KG1 (cell line): Measurements from ENCODE around the gene C1QA.
"Not testable (repeated sequence)": the region's sequence is repeated elsewhere in the genome, so short reads cannot be mapped to it uniquely, and the experiment has no call there.

Experiments
- DNase-seq: peaks from one replicate; lab custom pipeline; 2025; lab: John Stamatoyannopoulos, UW

C1QA gene

GRCh38 chr1:22641247-22641646 lies 4.8 kb downstream of the C1QA start:
- DNase-seq = no peak

DNA sequence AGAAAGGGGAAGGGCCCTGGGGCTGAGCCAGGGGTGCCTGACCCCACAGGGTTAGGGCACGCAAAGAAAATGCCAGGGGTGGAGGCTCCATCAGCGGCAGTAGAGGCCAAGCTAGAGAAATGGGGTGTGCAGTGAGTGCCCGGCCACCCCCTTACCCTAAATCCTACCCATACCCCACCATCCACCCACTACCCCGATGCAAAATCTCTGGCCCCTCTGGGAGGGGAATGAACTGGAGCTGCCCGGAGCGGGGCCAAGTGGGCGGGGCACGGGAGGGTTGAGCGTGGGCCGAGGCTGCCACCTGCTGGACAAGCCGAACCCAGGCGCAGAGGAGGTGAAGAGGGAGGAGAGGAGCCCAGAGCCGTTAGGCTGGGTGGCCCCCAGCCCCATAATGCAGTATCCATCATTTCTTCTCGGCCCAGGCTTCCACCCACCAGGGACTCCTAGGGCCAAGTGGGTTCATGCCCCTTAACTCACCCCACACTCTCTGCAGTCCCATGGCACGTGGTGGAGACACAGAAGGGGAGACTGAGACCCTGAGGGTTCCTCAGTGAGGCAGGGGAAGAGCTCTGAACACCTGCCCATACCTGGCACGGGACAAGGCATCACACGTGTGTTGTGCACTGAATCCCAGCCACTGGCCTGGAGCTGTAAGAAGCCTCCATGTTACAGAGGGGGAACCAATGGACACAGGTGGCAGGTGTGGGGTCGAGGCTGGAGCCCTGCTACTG lies 5.6 kb downstream of the C1QA start:
- no peak for DNase-seq

DNA sequence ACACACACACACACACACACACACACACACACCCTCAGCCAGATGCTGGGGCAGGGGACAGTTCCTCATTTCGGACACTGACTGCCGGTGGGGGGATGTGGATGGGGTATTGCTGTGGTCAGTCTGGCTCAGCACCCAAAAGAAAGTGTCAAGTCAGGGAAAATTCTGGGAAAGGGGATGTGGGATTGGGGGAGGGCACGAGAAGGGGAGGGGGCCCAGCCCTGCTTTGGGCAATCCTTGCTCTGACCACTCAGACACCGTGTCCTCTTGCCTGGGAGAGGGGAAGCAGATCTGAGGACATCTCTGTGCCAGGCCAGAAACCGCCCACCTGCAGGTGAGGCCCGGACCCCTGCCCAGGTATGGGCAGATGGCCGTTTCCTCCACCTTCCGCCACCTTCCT lies 7.0 kb downstream of the C1QA start, which contains the start of gene C1QC:
TSS of gene C1QC (plus strand) at position 253 of the 400 bp plus-strand sequence. CDS start 391 bp downstream, outside the sequence.
- DNase-seq = no peak

DNA sequence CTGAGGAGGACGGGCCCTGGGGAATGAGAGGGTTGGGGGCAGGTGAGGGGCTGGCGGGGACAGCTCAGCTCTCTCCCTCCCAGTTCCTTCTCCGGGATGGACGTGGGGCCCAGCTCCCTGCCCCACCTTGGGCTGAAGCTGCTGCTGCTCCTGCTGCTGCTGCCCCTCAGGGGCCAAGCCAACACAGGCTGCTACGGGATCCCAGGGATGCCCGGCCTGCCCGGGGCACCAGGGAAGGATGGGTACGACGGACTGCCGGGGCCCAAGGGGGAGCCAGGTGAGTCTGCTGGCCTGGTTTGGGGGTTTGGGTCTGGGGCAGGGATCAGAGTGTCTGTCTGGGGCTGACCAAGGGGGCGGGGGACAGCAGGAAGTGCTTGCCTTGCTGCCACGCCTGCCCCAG lies 7.5 kb downstream of the C1QA start:
- DNase-seq = no peak

DNA sequence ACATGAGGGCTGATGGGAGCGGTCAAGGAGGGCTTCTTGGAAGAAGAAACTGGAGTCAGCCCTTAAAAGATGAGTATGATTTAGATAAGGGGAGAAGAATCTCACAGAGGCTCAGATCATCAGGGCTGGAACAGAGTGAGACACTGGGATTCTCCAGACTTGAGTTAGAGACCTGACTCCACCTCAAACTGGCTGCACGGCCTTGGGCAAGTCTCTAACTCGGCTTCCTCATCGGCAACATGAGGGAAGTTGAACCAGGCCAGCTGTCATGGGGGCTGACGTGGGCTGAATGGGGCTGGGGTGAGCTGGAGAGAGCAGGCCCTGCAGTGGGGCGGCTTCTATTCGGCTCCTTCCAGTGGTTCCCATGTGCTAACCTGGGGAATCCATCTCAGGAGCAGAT lies 9.5 kb downstream of the C1QA start:
- no peak for DNase-seq

DNA sequence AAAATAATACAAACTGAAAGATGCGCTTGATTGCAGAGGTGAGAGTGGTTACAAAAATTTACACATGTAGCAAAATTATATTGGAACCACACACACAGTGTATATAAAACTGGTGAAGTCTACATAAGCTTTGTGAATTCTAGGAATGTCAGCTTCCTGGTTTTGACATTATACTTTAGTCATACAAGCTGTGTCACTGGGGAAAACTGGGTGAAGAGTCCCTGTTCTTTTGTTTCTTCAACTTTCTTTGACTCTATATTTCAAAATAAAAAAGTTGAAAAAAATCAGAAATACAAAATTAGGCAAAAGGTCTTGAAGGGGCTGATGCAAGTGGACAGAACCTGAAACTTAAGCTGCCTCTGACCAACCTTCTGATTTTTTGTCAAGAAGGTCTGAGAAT lies 10.0 kb downstream of the C1QA start:
- no peak for DNase-seq

DNA sequence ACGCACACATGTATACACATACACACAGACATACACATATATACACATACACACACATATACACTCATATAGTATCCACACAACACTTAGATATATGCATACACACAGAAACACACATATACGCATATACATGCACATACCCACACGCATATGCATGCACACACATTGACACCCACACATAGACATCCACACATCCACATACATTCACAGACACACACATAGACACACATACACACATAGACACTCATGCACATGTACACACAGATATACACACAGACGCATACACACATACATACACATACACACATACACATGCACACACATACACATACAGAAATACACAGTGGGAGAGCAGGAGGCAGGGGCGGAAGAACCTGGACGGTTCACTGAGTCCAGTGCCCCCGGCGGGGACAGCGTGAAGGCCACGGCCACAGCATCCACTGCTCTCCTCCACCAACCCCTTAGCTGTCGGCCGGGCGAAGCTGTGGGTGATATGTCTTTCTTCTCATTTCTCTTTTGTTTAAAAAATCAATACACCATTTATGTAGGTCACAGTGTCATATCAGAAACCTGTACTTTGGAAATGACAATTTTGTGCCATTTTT lies 13.8 kb downstream of the C1QA start:
- DNase-seq = no peak

DNA sequence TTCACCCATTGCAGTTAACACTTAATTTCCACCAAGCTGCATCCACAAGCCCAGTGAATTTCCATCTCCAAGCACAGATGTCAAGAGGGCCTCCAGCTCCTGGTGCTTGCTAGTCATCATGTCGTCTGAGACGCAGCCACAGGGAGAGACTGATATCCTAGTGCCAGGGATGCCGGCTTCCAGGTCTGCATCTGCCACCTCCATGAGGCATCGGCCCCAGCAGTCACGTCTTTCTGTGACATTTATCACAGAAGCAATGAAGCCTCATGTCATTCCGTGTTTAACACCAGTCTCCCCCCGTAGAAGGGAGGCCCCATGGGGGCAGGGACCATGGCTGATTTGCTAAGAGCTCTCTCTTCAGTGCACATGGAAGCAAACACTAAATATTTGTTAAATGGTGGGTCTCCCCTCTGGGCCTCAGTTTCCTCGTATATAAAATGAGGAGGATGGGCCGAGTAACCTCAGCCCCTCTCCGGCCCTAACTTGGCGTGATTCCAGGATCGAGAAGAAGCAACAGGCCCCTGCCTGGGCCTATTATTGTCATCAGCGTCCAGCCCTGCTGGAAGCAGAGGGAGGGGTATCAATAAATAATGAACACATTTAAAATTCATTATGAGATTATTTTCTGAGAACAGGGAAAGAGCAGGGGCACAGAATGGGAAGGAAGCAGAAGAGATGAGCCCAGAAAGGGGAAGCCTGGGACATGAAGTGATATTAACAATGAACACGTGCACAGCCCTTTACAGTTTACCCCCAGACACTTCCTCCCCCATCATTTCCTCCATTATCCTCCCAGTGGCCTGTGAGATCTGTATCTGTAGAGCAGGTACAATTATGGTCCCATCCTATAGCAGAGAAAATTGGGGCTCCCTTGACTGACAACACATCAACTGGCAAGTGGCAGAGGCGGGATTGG lies 15.8 kb downstream of the C1QA start:
- no peak for DNase-seq

DNA sequence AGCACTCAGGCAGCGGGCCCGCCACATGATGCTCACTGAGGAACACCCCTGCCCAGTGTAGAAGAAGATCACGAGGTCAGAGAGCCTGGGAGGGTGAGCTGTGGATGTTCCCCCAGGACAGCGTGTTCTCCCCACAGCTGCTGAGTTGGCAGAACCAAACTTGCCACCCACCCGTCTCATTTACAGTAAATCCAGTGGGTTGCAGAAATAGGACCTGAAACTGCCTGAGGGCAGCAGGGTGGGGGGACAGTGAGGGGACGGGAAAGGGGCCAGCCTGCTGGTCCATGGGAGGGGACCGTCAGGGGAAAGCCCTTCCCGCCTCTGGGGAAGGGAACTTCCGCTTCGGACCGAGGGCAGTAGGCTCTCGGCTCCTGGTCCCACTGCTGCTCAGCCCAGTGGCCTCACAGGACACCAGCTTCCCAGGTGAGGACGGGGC lies 16.5 kb downstream of the C1QA start, which contains the start of gene C1QB:
TSS of gene C1QB (plus strand) at position 356 of the 436 bp plus-strand sequence. CDS start 6,227 bp downstream, outside the sequence.
- no peak for DNase-seq

DNA sequence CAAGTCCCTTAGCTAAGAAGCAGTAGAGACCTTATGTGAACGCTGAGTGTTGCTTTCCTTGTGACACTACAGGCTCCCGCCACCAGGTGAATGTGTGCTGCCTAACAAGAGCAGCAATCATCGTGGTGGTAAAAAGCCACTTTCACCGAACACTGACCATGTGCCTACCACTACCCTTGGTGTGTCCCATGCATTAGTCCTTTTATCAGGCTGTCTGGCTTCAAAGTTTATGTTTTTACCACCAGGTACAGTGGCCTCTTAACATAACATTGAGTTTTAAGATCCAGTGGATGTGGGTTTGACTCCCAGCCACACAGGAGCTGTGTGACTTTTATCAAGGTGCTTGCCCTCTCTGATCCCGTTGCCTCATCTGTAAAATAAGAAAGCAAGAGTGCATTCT lies 18.3 kb downstream of the C1QA start:
- DNase-seq = no peak

- no peak for DNase-seq
These were observed 22.1 kb downstream of the C1QA start for GRCh38 chr1:22658385-22659163.

GRCh38 chr1:22660716-22661241 lies 24.4 kb downstream of the C1QA start:
- no peak for DNase-seq

DNA sequence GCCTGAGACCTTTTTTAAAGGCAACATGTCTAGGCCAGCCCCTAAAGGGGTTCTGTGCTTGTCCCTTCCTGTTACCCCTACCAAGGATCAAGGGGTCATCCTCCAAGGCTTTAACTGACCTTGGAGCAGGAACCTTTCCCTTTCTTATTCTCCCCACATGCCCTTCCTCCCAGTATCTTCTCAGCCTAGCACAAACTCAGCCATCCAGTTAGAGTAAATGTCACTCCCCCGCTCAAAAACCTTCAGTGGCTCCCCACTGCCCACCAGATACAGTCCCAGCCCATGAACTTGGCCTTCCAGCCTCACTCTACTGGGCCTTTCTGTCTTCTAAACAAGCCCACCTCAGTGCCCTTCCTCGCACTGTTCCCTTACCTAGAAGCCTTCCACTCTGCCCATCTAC lies 25.5 kb downstream of the C1QA start:
- no peak for DNase-seq

DNA sequence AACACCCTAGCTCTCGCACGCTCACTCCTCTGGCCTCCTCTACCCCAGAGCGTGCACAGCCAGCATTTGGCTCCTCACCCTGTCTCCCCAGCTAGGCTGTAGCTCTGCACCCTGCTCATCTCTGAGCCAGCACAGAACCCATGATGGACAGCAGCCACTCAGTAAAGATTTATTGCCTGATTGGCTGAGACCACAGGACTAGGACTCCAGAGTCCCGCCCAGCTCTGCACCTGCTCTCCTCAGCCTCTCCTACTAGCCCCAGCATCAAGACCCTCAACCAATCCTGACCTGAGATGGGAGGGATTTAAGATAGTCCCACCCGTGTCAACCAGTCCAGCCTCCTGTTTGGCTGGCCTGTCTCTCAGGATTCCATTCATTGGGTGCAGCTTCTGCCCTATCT lies 25.9 kb downstream of the C1QA start:
- no peak for DNase-seq

DNA sequence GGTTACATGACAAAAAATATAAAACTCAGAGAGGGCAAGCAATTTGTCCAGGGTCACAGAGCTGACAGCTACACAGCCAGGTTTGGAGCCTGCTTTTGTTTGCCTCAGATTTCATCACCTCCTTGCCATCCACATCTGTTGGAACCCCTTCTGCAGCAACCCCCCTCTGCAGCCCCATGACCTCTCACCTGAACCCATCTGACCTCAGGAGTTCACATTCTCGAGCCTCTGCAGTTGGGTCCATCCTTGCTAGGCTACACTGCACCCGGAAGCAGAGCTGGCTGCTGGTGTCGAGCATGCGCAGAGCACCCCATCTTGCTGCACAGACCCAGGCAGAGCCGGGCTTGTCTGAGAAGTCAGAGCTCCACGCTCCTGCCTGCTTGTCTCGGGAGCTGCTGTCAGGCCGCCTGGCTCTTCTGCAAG lies 26.6 kb downstream of the C1QA start:
- no peak for DNase-seq

GRCh38 chr1:22665752-22666151 lies 29.3 kb downstream of the C1QA start:
- DNase-seq = no peak

- DNase-seq = no peak
These were observed 30.0 kb downstream of the C1QA start for GRCh38 chr1:22666412-22666811.

DNA sequence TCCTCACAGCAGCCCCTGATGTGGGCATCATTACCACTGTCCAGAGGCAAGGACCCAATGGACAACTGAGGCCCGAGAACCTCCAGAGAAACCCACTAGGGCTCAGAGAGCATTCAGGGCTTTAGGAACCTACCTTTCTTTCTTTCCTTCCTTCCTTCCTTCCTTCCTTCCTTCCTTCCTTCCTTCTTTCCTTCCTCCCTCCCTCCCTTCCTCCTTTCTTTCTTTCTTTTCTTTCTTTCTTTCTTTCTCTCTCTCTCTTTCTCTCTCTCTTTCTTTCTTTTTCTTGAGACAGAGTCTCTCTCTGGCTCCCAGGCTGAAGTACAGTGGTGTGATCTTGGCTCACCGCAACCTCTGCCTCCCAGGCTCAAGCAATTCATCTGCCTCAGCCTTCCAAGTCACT lies 32.4 kb downstream of the C1QA start:
- not testable (repeated sequence) for DNase-seq

DNA sequence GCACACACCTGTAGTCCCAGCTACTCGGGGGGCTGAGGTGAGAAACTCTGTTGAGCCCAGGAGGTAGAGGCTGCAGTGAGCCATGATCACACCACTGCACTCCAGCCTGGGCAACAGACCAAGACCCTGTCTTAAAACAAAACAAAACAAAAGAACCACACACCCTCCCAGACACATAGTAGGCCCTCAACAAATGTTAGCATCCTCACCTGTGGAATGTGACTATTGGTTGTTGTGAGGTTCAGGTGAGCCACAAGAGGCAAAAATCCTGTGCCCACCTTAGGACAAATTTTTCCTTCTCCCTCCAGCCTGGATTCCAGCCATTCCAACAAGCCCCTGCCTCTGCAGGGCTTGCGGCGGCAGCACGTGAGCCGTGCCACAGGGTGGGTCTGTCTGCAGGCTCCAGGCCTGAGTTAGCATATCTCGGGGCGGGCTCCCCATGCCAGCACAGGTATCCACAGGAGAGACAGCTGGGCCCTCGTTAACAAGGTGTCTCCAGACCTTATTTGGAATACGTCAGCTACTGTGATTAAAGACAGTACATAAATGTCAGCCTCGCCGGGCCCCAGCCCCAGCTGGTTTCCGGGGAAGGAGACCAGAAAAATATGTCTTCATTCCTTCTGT lies 34.0 kb downstream of the C1QA start:
- no peak for DNase-seq

DNA sequence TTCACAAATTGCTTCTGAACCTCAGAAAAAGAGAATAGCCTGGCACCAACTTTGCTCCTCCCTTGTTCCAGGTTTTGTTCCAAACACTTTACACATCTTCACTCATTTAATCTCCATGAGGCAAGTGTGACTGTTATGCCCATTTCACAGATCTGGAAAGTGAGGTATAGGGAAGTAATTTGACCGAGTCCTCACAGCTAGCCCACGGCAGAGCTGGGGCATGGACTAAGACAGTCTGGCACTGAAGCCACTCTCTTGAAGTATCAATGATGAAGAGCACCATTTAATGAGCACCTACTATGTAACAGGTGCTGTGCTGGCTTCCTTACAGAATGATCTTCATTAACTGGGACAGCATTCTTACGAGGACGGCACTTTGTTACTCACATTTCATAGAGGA lies 35.6 kb downstream of the C1QA start:
- no peak for DNase-seq
